HFF-Myc (cell line): ENCODE measurements around the gene UTP15.

Experiments
- DNase-seq: peaks from one replicate; pipeline ENCODE4 v3.0.0-alpha.2; 2011; ENCODE audit warnings: low read depth; ENCODE audit errors: extremely low read depth
- H3K4me3 ChIP-seq: replicated peaks from 2 replicates; pipeline ENCODE4 v1.5.1; 2011; ENCODE audit warnings: low read depth, mild to moderate bottlenecking, control low read depth, low read length
- TF ChIP-seq, protein P1 (sequence below): IDR thresholded peaks from 2 replicates; pipeline ENCODE4 v1.5.1; 2012; ENCODE audit warnings: mild to moderate bottlenecking, low read depth, low read length, control low read depth; ENCODE audit errors: missing control alignments

UTP15 gene

DNA sequence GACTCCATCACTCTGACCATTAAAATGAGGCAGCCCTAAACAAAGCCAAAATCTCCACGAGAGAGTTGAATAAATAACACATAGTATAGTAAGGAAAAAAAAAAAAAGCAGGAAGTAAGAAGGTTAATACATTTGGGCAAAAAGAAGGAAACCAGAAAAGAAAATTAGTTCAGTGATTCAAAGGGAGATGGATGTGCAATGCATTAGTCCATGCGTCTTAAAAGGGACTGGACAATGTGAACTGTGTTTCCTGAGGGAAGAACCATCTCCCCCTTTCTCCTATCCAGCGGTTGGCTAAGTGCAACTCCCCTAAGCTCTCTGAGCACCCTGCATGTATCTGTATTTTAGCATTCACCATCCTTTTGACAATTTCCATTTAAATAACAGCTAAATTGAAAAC, 1.5 kb upstream of the UTP15 start:
- DNase-seq, result no peak

DNA sequence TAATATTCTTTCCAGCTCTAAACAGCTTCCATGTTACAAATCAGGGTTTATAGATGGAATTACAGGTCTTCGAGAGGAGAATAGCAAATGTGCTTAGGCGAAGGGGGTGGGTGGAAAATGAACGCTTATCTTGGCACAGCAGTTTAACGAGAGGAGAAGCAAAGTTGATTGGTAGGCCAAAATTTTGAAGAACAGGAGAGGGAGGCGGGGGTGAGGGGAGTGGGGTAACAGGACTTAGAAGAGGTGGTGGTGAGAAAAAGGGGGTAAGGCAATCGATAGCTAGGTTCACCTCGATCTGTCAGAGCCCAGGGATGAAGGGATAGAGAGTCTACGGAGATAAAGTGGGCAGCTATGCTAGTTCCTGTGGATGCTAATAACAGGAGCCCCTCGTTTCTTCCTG, 868 bp upstream of the UTP15 start:
- no peak for DNase-seq
- TF ChIP-seq, protein P1, sequence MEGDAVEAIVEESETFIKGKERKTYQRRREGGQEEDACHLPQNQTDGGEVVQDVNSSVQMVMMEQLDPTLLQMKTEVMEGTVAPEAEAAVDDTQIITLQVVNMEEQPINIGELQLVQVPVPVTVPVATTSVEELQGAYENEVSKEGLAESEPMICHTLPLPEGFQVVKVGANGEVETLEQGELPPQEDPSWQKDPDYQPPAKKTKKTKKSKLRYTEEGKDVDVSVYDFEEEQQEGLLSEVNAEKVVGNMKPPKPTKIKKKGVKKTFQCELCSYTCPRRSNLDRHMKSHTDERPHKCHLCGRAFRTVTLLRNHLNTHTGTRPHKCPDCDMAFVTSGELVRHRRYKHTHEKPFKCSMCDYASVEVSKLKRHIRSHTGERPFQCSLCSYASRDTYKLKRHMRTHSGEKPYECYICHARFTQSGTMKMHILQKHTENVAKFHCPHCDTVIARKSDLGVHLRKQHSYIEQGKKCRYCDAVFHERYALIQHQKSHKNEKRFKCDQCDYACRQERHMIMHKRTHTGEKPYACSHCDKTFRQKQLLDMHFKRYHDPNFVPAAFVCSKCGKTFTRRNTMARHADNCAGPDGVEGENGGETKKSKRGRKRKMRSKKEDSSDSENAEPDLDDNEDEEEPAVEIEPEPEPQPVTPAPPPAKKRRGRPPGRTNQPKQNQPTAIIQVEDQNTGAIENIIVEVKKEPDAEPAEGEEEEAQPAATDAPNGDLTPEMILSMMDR, result no peak
- peak overlapping the region; percentile 99 for H3K4me3 ChIP-seq

More for the DNA sequence above, 1.5 kb upstream of the UTP15 start:
- H3K4me3 ChIP-seq, result peak overlapping the region; percentile 99
- TF ChIP-seq, protein P1, result no peak

DNA sequence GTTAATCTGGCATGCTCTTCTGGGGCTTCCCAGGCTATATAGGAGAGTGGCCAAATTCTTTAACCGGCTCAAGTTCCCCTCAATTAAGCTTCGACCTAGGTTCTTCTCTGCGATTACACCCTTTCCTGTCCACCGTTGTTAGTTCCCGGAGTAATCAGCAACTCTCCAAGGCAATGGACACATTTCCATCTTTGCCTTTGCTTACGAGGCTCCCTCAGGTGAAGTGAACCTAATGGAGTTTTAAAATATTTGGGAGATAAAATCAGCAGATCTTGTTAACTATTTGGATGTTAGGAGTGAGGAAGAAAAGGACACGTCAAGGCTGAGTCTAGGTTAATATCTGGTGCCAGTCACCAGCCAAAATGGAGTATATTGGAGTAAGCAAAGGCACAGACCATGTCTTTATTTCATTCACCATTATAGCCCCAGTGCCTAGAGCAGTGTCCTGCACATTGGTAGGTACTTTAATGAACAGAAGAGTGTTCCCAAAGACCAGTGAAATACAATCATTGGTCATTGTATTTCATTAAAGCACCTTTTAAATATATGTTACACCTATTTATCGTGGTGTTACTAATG, 515 bp downstream of the UTP15 start:
- DNase-seq, result no peak
- TF ChIP-seq, protein P1, result no peak
- H3K4me3 ChIP-seq, result peak overlapping the region; percentile 99

DNA sequence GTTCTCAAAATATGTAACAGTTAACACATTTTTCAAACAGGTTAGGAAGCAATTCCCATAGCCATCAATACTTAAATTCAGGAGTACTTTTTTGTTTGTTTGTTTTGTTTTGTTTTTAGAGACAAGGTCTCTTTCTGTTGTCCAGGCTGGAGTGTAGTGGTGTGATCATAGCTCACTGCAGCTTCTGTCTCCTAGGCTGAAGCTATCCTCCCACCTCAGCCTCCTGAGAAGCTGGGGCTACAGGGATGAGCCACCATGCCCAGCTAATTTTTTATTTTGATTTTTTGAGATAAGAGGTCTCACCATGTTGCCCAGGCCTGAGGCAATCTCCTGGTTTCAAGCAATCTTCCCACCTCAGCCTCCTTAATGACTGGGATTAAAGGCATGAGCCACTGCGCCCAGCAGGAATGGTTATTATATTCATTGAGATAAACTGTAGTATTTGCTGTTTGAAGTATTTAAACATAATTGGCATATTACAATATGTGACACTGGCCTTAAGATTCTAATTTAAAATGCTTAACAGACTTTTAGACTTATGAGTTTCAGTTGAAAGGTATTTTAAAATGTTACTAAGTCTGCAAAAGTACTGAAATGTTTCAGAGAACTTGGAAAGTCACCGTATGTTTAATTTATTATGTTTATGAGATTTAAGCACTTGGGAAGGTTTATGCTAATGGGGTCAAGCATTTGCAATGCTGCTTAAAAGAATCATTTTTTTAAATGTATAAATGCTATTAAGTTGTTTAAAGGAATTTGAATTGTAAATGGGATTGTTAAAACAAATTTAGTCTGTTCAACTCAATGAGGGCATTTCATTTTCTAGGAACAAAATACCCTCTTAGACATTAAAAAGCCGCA, 17.0 kb downstream of the UTP15 start:
- DNase-seq, result no peak
- TF ChIP-seq, protein P1, result no peak
- H3K4me3 ChIP-seq, result no peak overlapping the region

DNA sequence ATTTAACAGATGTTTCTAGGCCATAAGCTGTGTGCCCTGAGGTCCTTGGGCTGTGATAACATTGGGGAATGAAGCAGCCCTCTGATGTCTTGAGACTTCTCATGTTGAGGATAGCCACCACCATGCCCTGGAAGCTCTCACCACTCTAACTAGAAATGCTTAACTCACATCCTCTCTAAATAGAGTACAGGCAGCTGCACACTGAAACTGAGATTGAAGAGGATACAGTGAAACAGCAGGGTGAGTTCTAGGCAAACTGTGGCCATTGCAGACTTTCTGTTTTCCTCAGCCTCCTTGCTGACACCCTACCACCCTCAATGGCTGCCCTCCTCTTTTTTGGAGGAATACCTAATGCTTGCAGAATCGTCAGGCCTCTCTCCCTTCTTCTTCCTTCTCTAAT, 22.4 kb downstream of the UTP15 start:
- H3K4me3 ChIP-seq, result no peak overlapping the region
- TF ChIP-seq, protein P1, result no peak
- DNase-seq, result no peak

DNA sequence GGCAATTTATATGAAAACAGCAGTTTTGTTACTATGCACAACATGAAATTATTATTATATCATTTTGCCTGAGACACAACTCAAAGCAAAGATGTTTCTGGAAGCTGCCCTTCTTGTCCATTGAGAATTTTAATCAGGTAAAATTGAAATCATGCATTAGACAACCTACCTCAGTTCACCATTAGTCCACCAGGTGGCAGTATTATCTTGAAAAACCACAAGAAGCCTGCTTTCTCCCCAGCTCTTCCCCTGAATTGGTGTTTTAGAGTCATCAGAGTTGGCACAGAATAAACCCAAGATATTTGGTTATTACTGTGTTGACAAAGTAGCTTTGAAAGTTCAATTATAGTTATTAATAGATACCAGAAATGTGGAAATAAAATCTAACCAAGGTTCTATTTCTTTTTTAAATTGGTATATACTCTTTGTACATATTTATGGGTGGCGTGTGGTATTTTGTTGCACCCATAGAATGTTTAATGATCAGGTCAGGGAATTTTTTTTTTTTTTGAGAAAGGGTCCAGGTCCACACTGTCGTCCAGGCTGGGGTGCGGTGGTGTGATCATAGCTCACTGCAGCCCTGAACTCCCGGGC, 25.7 kb downstream of the UTP15 start:
- H3K4me3 ChIP-seq, result no peak overlapping the region
- TF ChIP-seq, protein P1, result peak; percentile 56
- peak; percentile 76 for DNase-seq
